Right lobe of liver (tissue), 4 donors: ENCODE measurements around the gene CIB4.

Source experiments
- POLR2A ChIP-seq: fragments of 450-650 bp; IDR thresholded peaks from one replicate; pipeline ENCODE4 v1.6.1; 2017; ENCODE audit warnings: antibody characterized with exemption, mild to moderate bottlenecking
- TF ChIP-seq, protein P1 (sequence below), 4 donors: fragments of 200-600 bp in 3 of 4; fragments of 450-650 bp in 1 of 4; IDR thresholded peaks; one replicate each; pipeline versions ENCODE4 v1.5.1 to v1.8.0; 2016 to 2022; ENCODE audit warnings: antibody characterized with exemption in 4 of 4, mild to moderate bottlenecking in 2 of 4
- donor health status: DM: no; HTN: no; CAD: no.
- donor health status: DM: no; HTN: no; CAD: no.
- donor health status: DM: no; HTN: yes; CAD: no.

- TF ChIP-seq, protein P1, sequence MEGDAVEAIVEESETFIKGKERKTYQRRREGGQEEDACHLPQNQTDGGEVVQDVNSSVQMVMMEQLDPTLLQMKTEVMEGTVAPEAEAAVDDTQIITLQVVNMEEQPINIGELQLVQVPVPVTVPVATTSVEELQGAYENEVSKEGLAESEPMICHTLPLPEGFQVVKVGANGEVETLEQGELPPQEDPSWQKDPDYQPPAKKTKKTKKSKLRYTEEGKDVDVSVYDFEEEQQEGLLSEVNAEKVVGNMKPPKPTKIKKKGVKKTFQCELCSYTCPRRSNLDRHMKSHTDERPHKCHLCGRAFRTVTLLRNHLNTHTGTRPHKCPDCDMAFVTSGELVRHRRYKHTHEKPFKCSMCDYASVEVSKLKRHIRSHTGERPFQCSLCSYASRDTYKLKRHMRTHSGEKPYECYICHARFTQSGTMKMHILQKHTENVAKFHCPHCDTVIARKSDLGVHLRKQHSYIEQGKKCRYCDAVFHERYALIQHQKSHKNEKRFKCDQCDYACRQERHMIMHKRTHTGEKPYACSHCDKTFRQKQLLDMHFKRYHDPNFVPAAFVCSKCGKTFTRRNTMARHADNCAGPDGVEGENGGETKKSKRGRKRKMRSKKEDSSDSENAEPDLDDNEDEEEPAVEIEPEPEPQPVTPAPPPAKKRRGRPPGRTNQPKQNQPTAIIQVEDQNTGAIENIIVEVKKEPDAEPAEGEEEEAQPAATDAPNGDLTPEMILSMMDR (IDR thresholded peaks at IDR 0.05): no peak
- no peak for TF ChIP-seq POLR2A
Measured at GRCh38 chr2:26550276-26551015, 90.7 kb downstream of the CIB4 start.
